A549 treated with AZD9567 at 1 μM for 4 hours (cell line): ENCODE measurements around the gene RELCH. TPM values are rescaled to one million over a fixed set of nuclear protein-coding genes. Genes with fewer than 3 reads are reported as not detected.

Experiments
- total RNA-seq: library from RNA; stranded (reverse); fragments of 200-300 nt; extraction: Qiagen RNA extraction; gene quantifications from 5 replicates; pipeline ENCODE4 v1.2.3, GENCODE V29; 2022; ENCODE audit not compliant: insufficient read depth

RELCH gene, protein sequence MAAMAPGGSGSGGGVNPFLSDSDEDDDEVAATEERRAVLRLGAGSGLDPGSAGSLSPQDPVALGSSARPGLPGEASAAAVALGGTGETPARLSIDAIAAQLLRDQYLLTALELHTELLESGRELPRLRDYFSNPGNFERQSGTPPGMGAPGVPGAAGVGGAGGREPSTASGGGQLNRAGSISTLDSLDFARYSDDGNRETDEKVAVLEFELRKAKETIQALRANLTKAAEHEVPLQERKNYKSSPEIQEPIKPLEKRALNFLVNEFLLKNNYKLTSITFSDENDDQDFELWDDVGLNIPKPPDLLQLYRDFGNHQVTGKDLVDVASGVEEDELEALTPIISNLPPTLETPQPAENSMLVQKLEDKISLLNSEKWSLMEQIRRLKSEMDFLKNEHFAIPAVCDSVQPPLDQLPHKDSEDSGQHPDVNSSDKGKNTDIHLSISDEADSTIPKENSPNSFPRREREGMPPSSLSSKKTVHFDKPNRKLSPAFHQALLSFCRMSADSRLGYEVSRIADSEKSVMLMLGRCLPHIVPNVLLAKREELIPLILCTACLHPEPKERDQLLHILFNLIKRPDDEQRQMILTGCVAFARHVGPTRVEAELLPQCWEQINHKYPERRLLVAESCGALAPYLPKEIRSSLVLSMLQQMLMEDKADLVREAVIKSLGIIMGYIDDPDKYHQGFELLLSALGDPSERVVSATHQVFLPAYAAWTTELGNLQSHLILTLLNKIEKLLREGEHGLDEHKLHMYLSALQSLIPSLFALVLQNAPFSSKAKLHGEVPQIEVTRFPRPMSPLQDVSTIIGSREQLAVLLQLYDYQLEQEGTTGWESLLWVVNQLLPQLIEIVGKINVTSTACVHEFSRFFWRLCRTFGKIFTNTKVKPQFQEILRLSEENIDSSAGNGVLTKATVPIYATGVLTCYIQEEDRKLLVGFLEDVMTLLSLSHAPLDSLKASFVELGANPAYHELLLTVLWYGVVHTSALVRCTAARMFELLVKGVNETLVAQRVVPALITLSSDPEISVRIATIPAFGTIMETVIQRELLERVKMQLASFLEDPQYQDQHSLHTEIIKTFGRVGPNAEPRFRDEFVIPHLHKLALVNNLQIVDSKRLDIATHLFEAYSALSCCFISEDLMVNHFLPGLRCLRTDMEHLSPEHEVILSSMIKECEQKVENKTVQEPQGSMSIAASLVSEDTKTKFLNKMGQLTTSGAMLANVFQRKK
- total RNA-seq = 13.8 to 15.7 TPM (median 15.0 TPM) in 5 replicates

GRCh38 chr18:62186774-62187542 is at the start of gene RELCH, which contains the start of gene PIGN:
TSS of gene RELCH (plus strand) at chr18:62187255. CDS start at chr18:62187506, 251 bp downstream.
TSS of gene PIGN (minus strand) at chr18:62187056. CDS start at chr18:62161353, 25,703 bp downstream.

DNA sequence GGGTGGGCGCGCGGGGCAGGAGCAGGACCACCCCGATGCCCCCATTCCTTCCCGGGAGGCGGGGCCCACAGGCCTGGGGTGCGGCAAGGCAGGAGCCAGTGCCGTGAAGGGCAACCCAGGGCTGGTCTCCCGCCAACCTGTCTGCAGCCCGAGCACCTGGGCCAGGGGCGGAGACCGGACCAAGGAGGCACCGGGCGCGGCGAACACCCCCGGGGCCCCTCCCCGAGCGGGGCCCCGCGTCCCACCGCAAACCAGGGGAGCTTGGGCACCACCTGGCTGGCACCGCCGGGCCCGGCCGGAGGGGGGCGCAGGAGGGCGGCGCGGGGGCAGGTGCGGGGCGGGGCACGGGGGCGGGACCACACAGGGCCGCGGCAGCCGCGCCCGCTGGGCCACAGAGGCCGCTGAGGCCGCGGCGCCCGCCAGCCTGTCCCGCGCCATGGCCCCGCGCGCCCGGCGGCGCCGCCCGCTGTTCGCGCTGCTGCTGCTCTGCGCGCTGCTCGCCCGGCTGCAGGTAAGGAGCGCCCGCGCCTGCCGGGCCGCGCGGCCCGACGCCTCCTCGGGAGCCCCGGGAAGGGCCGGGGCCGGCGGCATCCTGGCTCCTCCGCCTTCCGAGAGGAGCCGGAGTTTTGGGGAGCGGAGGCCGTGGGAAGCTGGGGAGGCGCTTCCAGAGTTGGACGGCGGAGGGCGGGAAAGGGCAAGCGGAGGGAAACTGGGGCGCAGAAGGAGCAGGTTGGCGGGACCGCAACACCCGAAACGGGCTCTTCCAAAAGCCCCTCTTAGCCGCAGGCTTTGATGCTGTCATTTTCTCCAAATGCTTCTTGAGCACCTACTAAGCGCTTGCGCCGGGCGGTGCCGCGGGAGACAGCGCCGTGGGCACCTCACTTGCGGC is 138.1 kb downstream of the RELCH start, which contains the start of gene TNFRSF11A:
TSS of gene TNFRSF11A (plus strand) at position 394 of the 889 bp plus-strand sequence. CDS start at position 437, 43 bp downstream.

Other genes starting within 250 kb of the RELCH start
- gene PIGN, start 199 bp upstream of the RELCH start, total RNA-seq = 8.1 to 10.8 TPM (median 10.3 TPM) in 5 replicates
- gene TNFRSF11A, start 138.1 kb downstream of the RELCH start, total RNA-seq = 7.4 to 9.4 TPM (median 7.7 TPM) in 5 replicates